Measurements from ENCODE around the gene PKNOX2. TPM values are rescaled to one million over a fixed set of nuclear protein-coding genes. Genes with fewer than 3 reads are reported as not detected.

Gene PKNOX2
- total and polyA plus RNA-seq, 9 of the 15 experiments (the other 6 are each of a cell fraction or from before 2014, with no cell fraction given), result not detected

- TF ChIP-seq MGA (IDR thresholded peaks at IDR 0.05) (no peak), ZNF584 (CRISPR knock-in tag; IDR thresholded peaks at IDR 0.05; ENCODE audit: low read depth) (no peak), DLX4 (CRISPR knock-in tag; IDR thresholded peaks at IDR 0.05) (no peak), MITF (IDR thresholded peaks at IDR 0.05) (no peak), ZC3H4 (CRISPR knock-in tag; IDR thresholded peaks at IDR 0.05; ENCODE audit: borderline replicate concordance) (no peak), HMBOX1 (IDR thresholded peaks at IDR 0.05) (no peak), MCM3 (IDR thresholded peaks at IDR 0.05) (no peak), MLX (CRISPR knock-in tag; conservative IDR thresholded peaks at IDR 0.05) (no peak), ZNF143 (CRISPR knock-in tag; IDR thresholded peaks at IDR 0.05) (no peak), ZBTB43 (CRISPR knock-in tag; IDR thresholded peaks at IDR 0.05) (no peak)
Observed at GRCh38 chr11:125201525-125202141, 37.1 kb downstream of the PKNOX2 start (continued).
